ENCODE results near the gene NLGN1. TPM values are rescaled to one million over a fixed set of nuclear protein-coding genes. Genes with fewer than 3 reads are reported as not detected.

The NLGN1 gene
- polyA plus RNA-seq, 4 donors, result 0.92 to 1.8 TPM; not detected in 2

- Histone ChIP-seq H3K4me3 (ENCODE audit: low read depth in 1 of 3, low read length in 3 of 3) (no peak overlapping the region), H3K36me3 (ENCODE audit: control insufficient read depth in 3 of 3, insufficient read depth in 2 of 3, low read depth in 1 of 3, low read length in 3 of 3) (no peaks in the 10 kb centered on the region), H3K4me1 (ENCODE audit: control insufficient read depth in 3 of 3, insufficient read depth in 2 of 3, low read depth in 1 of 3, low read length in 2 of 3) (no peaks in the 10 kb centered on the region), H3K27me3 (ENCODE audit: control insufficient read depth in 3 of 3, insufficient read depth in 3 of 3, low read length in 3 of 3) (no peaks in the 10 kb centered on the region), H3K27ac (ENCODE audit: low read depth in 1 of 3, low read length in 2 of 3) (no peak overlapping the region), H3K9me3 (ENCODE audit: control insufficient read depth in 2 of 2, insufficient read depth in 1 of 2, low read depth in 1 of 2, low read length in 1 of 2) (no peaks in the 10 kb centered on the region)
- DNase-seq (no peak), FAIRE-seq (no peak)
Measured at GRCh38 chr3:174294616-174295015, 897.1 kb downstream of the NLGN1 start.

GRCh38 chr3:174295306-174296092, 898.0 kb downstream of the NLGN1 start:
- WGBS, 3 donors, result 55 to 66% (median 62%) methylated on average over 7 of the region's 7 CpGs
- FAIRE-seq (no peak), DNase-seq (no peak)
- no peaks in the 10 kb centered on the region for H3K9me3 ChIP-seq (ENCODE audit: control insufficient read depth in 2 of 2, insufficient read depth in 1 of 2, low read depth in 1 of 2, low read length in 1 of 2)
- H3K4me1 ChIP-seq (ENCODE audit: control insufficient read depth in 3 of 3, insufficient read depth in 2 of 3, low read depth in 1 of 3, low read length in 2 of 3), result no peaks in the 10 kb centered on the region
- no peaks in the 10 kb centered on the region for H3K27me3 ChIP-seq (ENCODE audit: control insufficient read depth in 3 of 3, insufficient read depth in 3 of 3, low read length in 3 of 3)
- no peak overlapping the region for H3K27ac ChIP-seq (ENCODE audit: low read depth in 1 of 3, low read length in 2 of 3)
- no peak overlapping the region for H3K4me3 ChIP-seq (ENCODE audit: low read depth in 1 of 3, low read length in 3 of 3)
- no peaks in the 10 kb centered on the region for H3K36me3 ChIP-seq (ENCODE audit: control insufficient read depth in 3 of 3, insufficient read depth in 2 of 3, low read depth in 1 of 3, low read length in 3 of 3)

- peak overlapping the region in 1 of 3 donors; percentile 62 for H3K27ac ChIP-seq (ENCODE audit: low read depth in 1 of 3, low read length in 2 of 3)
- H3K9me3 ChIP-seq (ENCODE audit: control insufficient read depth in 2 of 2, insufficient read depth in 1 of 2, low read depth in 1 of 2, low read length in 1 of 2), result no peaks in the 10 kb centered on the region
- no peaks in the 10 kb centered on the region for H3K36me3 ChIP-seq (ENCODE audit: control insufficient read depth in 3 of 3, insufficient read depth in 2 of 3, low read depth in 1 of 3, low read length in 3 of 3)
- 86 to 91% (median 91%) methylated on average over 1 of the region's 1 CpG for WGBS, 3 donors
- no peaks in the 10 kb centered on the region for H3K27me3 ChIP-seq (ENCODE audit: control insufficient read depth in 3 of 3, insufficient read depth in 3 of 3, low read length in 3 of 3)
- peaks cover 0 to 14% (median 0%) of the 10 kb centered on the region in 3 donors for H3K4me1 ChIP-seq (ENCODE audit: control insufficient read depth in 3 of 3, insufficient read depth in 2 of 3, low read depth in 1 of 3, low read length in 2 of 3)
- FAIRE-seq (no peak), DNase-seq (no peak)
- no peak overlapping the region for H3K4me3 ChIP-seq (ENCODE audit: low read depth in 1 of 3, low read length in 3 of 3)
Measured at GRCh38 chr3:174302746-174303315, 905.3 kb downstream of the NLGN1 start.

DNA sequence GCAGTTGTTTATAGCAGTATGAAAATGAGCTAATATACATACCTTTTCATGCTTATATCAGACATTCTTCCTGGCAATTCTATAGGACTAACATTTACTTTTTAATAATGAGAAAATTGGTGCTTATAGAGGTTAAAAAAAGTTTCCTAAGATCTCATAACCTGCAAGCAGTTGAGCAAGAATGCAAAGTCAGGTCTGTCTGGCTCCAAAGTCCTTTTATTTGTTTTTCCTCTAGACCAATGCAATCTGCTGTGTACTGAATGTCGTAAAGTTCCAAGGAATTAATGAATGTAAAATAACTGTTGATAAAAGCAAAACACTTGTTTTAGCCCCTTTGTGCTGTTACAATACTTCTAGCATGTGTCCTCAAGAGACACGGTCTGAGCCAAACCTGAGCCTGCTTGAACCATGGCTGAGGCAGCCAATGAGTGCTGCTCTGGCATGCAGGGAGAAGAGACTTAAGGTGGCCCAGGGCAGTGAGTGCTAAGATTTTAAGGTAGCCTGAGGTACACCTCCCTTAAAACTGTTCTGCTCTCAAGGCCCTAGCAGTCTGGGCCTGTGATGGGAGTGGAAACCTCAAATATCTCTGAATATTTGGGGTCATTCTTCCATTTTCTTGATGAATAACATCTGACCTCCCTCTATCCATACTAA, 906.5 kb downstream of the NLGN1 start:
- H3K27ac ChIP-seq (ENCODE audit: low read depth in 1 of 3, low read length in 2 of 3), result peak overlapping the region in 1 of 3 donors; percentile 62
- WGBS, 3 donors, result 9 to 24% (median 14%) methylated on average over 2 of the region's 2 CpGs
- no peak for FAIRE-seq

DNA sequence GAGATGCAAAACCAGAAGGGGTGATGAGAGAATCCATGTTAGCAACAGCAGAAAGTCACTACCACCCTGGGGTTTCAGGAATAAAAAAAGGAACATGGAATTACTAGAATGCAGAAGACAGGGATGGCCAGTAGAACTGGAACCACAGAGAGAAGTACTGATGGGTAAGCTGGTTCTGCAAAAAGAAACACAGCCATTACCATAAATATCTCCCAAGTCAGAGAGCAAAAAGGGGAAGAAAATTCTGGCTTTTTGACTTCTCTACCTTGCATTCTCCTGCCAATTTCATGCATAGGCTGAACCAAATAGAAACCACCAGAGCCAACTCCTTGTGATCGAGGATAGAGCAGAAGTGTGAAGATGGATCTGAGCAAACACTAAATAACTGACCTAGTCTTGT, 911.2 kb downstream of the NLGN1 start:
- Histone ChIP-seq H3K9me3 (ENCODE audit: control insufficient read depth in 2 of 2, insufficient read depth in 1 of 2, low read depth in 1 of 2, low read length in 1 of 2) (no peaks in the 10 kb centered on the region), H3K4me3 (ENCODE audit: low read depth in 1 of 3, low read length in 3 of 3) (no peak overlapping the region), H3K27ac (ENCODE audit: low read depth in 1 of 3, low read length in 2 of 3) (no peak overlapping the region), H3K36me3 (ENCODE audit: control insufficient read depth in 3 of 3, insufficient read depth in 2 of 3, low read depth in 1 of 3, low read length in 3 of 3) (no peaks in the 10 kb centered on the region), H3K4me1 (ENCODE audit: control insufficient read depth in 3 of 3, insufficient read depth in 2 of 3, low read depth in 1 of 3, low read length in 2 of 3) (peaks cover 0 to 5% (median 0%) of the 10 kb centered on the region in 3 donors), H3K27me3 (ENCODE audit: control insufficient read depth in 3 of 3, insufficient read depth in 3 of 3, low read length in 3 of 3) (no peaks in the 10 kb centered on the region)
- no peak for DNase-seq
- no peak for FAIRE-seq
- 77 to 87% (median 84%) methylated on average over 1 of the region's 1 CpG for WGBS, 3 donors

More for the DNA sequence above, 906.5 kb downstream of the NLGN1 start:
- Histone ChIP-seq H3K4me1 (ENCODE audit: control insufficient read depth in 3 of 3, insufficient read depth in 2 of 3, low read depth in 1 of 3, low read length in 2 of 3) (peaks cover 0 to 14% (median 0%) of the 10 kb centered on the region in 3 donors), H3K27me3 (ENCODE audit: control insufficient read depth in 3 of 3, insufficient read depth in 3 of 3, low read length in 3 of 3) (no peaks in the 10 kb centered on the region), H3K4me3 (ENCODE audit: low read depth in 1 of 3, low read length in 3 of 3) (no peak overlapping the region), H3K9me3 (ENCODE audit: control insufficient read depth in 2 of 2, insufficient read depth in 1 of 2, low read depth in 1 of 2, low read length in 1 of 2) (no peaks in the 10 kb centered on the region), H3K36me3 (ENCODE audit: control insufficient read depth in 3 of 3, insufficient read depth in 2 of 3, low read depth in 1 of 3, low read length in 3 of 3) (no peaks in the 10 kb centered on the region)
- DNase-seq, result peak; percentile 36 to 75

GRCh38 chr3:174310475-174310983, 913.0 kb downstream of the NLGN1 start:
- 69 to 81% (median 72%) methylated on average over 7 of the region's 7 CpGs for WGBS, 3 donors
- H3K4me3 ChIP-seq (ENCODE audit: low read depth in 1 of 3, low read length in 3 of 3), result no peak overlapping the region
- no peaks in the 10 kb centered on the region for H3K27me3 ChIP-seq (ENCODE audit: control insufficient read depth in 3 of 3, insufficient read depth in 3 of 3, low read length in 3 of 3)
- H3K27ac ChIP-seq (ENCODE audit: low read depth in 1 of 3, low read length in 2 of 3), result no peak overlapping the region
- no peak for DNase-seq
- FAIRE-seq, result no peak
- no peaks in the 10 kb centered on the region for H3K4me1 ChIP-seq (ENCODE audit: control insufficient read depth in 3 of 3, insufficient read depth in 2 of 3, low read depth in 1 of 3, low read length in 2 of 3)
- H3K36me3 ChIP-seq (ENCODE audit: control insufficient read depth in 3 of 3, insufficient read depth in 2 of 3, low read depth in 1 of 3, low read length in 3 of 3), result no peaks in the 10 kb centered on the region
- H3K9me3 ChIP-seq (ENCODE audit: control insufficient read depth in 2 of 2, insufficient read depth in 1 of 2, low read depth in 1 of 2, low read length in 1 of 2), result no peaks in the 10 kb centered on the region

DNA sequence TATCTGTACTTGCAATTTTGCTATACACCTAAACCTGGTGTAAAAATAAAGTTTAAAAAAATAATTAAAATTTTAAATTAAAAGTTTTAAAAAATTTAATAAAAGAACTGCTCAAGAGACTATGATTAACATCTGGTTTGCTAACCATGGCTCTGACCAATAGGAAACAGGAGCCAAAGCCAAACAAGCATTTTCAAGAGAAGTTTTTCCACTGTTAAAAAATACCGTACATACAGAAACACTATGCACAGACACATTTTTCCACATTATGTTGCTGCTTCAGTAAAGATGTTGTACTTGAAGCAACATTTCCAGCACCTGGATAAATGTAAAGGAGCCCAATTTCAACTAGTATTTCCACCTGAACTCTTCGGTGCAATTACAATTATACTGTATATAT, 917.7 kb downstream of the NLGN1 start:
- WGBS, 3 donors, result 74 to 98% (median 90%) methylated on average over 2 of the region's 2 CpGs
- no peaks in the 10 kb centered on the region for H3K27me3 ChIP-seq (ENCODE audit: control insufficient read depth in 3 of 3, insufficient read depth in 3 of 3, low read length in 3 of 3)
- H3K4me1 ChIP-seq (ENCODE audit: control insufficient read depth in 3 of 3, insufficient read depth in 2 of 3, low read depth in 1 of 3, low read length in 2 of 3), result no peaks in the 10 kb centered on the region
- peaks cover 0 to 4% of the 10 kb centered on the region in 2 donors for H3K9me3 ChIP-seq (ENCODE audit: control insufficient read depth in 2 of 2, insufficient read depth in 1 of 2, low read depth in 1 of 2, low read length in 1 of 2)
- DNase-seq, result no peak
- FAIRE-seq, result no peak
- no peak overlapping the region for H3K27ac ChIP-seq (ENCODE audit: low read depth in 1 of 3, low read length in 2 of 3)
- no peaks in the 10 kb centered on the region for H3K36me3 ChIP-seq (ENCODE audit: control insufficient read depth in 3 of 3, insufficient read depth in 2 of 3, low read depth in 1 of 3, low read length in 3 of 3)
- no peak overlapping the region for H3K4me3 ChIP-seq (ENCODE audit: low read depth in 1 of 3, low read length in 3 of 3)

GRCh38 chr3:174317005-174317404, 919.5 kb downstream of the NLGN1 start:
- Histone ChIP-seq H3K36me3 (ENCODE audit: control insufficient read depth in 3 of 3, insufficient read depth in 2 of 3, low read depth in 1 of 3, low read length in 3 of 3) (no peaks in the 10 kb centered on the region), H3K4me3 (ENCODE audit: low read depth in 1 of 3, low read length in 3 of 3) (no peak overlapping the region), H3K27ac (ENCODE audit: low read depth in 1 of 3, low read length in 2 of 3) (no peak overlapping the region), H3K4me1 (ENCODE audit: control insufficient read depth in 3 of 3, insufficient read depth in 2 of 3, low read depth in 1 of 3, low read length in 2 of 3) (no peaks in the 10 kb centered on the region), H3K9me3 (ENCODE audit: control insufficient read depth in 2 of 2, insufficient read depth in 1 of 2, low read depth in 1 of 2, low read length in 1 of 2) (peaks cover 0 to 4% of the 10 kb centered on the region in 2 donors), H3K27me3 (ENCODE audit: control insufficient read depth in 3 of 3, insufficient read depth in 3 of 3, low read length in 3 of 3) (no peaks in the 10 kb centered on the region)
- WGBS, 3 donors, result 27 to 65% (median 44%) methylated on average over 1 of the region's 1 CpG
- DNase-seq, result peak in 1 of 2 donors; percentile 17
- FAIRE-seq, result no peak
